ENCODE measurements around the gene HNRNPUL1.

DNA sequence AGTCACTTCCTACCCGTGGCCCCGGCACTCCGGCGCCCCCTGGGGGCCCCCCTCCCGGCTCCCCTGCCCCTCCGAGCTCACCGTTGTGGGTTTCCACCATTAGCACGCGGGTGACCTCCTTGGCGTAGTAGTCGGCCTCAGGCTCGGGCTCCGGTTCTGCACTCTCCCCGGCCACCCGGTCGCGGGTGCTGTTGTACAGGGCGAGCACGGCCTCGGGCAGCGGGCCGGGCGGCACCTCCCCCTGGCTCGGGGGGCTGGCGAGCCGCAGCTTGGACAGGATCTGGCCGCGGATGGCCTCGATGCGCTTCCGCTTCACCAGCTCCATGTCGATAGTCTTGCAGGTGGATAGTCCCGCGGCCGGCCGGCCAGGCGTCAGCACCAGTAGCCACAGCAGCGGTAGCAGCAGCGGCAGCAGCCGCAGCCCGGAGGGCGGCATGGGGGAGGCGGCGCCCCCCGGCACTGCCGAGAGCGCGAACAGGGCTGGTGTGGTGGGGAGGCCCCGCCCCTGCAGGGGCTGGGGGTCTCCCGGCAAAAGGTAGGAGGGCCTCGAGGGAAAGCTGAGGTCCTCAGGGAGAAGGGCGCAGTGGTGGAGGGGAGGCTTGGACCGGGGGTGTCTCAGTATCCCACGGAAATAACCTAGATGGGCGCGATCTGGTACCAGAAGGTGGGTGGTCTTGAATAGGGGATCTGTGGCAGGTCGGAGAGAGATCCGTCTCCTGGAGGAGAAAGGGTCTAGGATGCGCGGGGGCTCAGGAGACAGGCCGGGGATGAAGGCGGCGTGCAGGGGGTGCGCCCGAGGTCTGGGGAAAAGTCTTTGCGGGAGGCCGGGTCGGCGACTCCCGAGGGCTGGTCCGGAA is 88.7 kb downstream of the HNRNPUL1 start:
- TF ChIP-seq POLR2AphosphoS5 (IDR thresholded peaks at IDR 0.05; ENCODE audit: low read depth, low read length) (no peak), POLR2A (IDR thresholded peaks at IDR 0.05; ENCODE audit: low read depth, low read length) (no peak), SPI1 (IDR thresholded peaks at IDR 0.05; ENCODE audit: low read depth, low read length) (no peak; the same call in 1 of the 2 replicates), TAF1 (IDR thresholded peaks at IDR 0.05; ENCODE audit: low read depth, low read length) (no peak; the same call in 1 of the 2 replicates)

Data from GM12891 (cell line).